ENCODE results near the gene FBLN1.

Gene FBLN1

GRCh38 chr22:45640291-45640940 is 137.7 kb downstream of the FBLN1 start:
- DNase-seq (ENCODE audit: low read depth in 2 of 2), result no peak

GRCh38 chr22:45640941-45641621 is 138.4 kb downstream of the FBLN1 start:
- no peak for DNase-seq (ENCODE audit: low read depth in 2 of 2)

- DNase-seq (ENCODE audit: low read depth in 2 of 2), result no peak
These were observed 140.3 kb downstream of the FBLN1 start for GRCh38 chr22:45642986-45643385.

GRCh38 chr22:45644714-45645113 is 142.0 kb downstream of the FBLN1 start:
- DNase-seq (ENCODE audit: low read depth in 2 of 2), result no peak

- no peak for DNase-seq (ENCODE audit: low read depth in 2 of 2)
These were observed 142.5 kb downstream of the FBLN1 start for GRCh38 chr22:45645150-45645525.

GRCh38 chr22:45645526-45646414 is 143.1 kb downstream of the FBLN1 start:
- peak; percentile 71 to 73 for DNase-seq (ENCODE audit: low read depth in 2 of 2)

- DNase-seq (ENCODE audit: low read depth in 2 of 2), result no peak
These were observed 145.0 kb downstream of the FBLN1 start for GRCh38 chr22:45647532-45648225.

GRCh38 chr22:45648301-45649117 is 145.8 kb downstream of the FBLN1 start:
- no peak for DNase-seq (ENCODE audit: low read depth in 2 of 2)

- DNase-seq (ENCODE audit: low read depth in 2 of 2), result no peak
These were observed 147.1 kb downstream of the FBLN1 start for GRCh38 chr22:45649809-45650208.

GRCh38 chr22:45650721-45651120 is 148.0 kb downstream of the FBLN1 start:
- DNase-seq (ENCODE audit: low read depth in 2 of 2), result no peak
